Stimulated activated CD8-positive, alpha-beta memory T cell treated with anti-CD3 and anti-CD28 coated beads, Interleukin-2, amount 100 ng/mL, for 48 hours (primary cell): Measurements from ENCODE around the gene DACT2.
"Not testable (repeated sequence)": the region's sequence is repeated elsewhere in the genome, so short reads cannot be mapped to it uniquely, and the experiment has no call there.

ENCODE experiments used
- DNase-seq, 2 donors: peaks; one replicate each; pipeline ENCODE4 v3.0.0-alpha.2; 2020; ENCODE audit warnings: low read depth in 2 of 2

DACT2 gene

GRCh38 chr6:168319279-168320111, at the start of gene DACT2:
TSS of gene DACT2 (minus strand) at chr6:168319777. CDS start at chr6:168319633, 144 bp downstream.
- no peak for DNase-seq

GRCh38 chr6:168368936-168369335, 49.4 kb upstream of the DACT2 start:
- no peak for DNase-seq

- DNase-seq = no peak
Measured at GRCh38 chr6:168368066-168368820, 48.7 kb upstream of the DACT2 start.

GRCh38 chr6:168367285-168367751, 47.7 kb upstream of the DACT2 start:
- no peak for DNase-seq

- DNase-seq = no peak
Measured at GRCh38 chr6:168366473-168366872, 46.9 kb upstream of the DACT2 start.

- no peak for DNase-seq
Measured at GRCh38 chr6:168365422-168366165, 46.0 kb upstream of the DACT2 start.

GRCh38 chr6:168364793-168365421, 45.3 kb upstream of the DACT2 start:
- no peak for DNase-seq

- DNase-seq = no peak
Measured at GRCh38 chr6:168363811-168364792, 44.5 kb upstream of the DACT2 start.

GRCh38 chr6:168363302-168363701, 43.7 kb upstream of the DACT2 start:
- DNase-seq = no peak

GRCh38 chr6:168362276-168362990, 42.9 kb upstream of the DACT2 start:
- no peak for DNase-seq

GRCh38 chr6:168361766-168362165, 42.2 kb upstream of the DACT2 start:
- DNase-seq = no peak

- DNase-seq = no peak
Measured at GRCh38 chr6:168359794-168360193, 40.2 kb upstream of the DACT2 start.

- DNase-seq = no peak
Measured at GRCh38 chr6:168358842-168359420, 39.4 kb upstream of the DACT2 start.

- not testable (repeated sequence) for DNase-seq
Measured at GRCh38 chr6:168356872-168357271, 37.3 kb upstream of the DACT2 start.

- peak in 1 of 2 donors; percentile 36 for DNase-seq
Measured at GRCh38 chr6:168355716-168356522, 36.3 kb upstream of the DACT2 start.

- DNase-seq = no peak
Measured at GRCh38 chr6:168354338-168354737, 34.8 kb upstream of the DACT2 start.

GRCh38 chr6:168353041-168353440, 33.5 kb upstream of the DACT2 start:
- DNase-seq = no peak

- no peak for DNase-seq
Measured at GRCh38 chr6:168352096-168352495, 32.5 kb upstream of the DACT2 start.
